ENCODE results near the gene GDPD4. TPM values are rescaled to one million over a fixed set of nuclear protein-coding genes. Genes with fewer than 3 reads are reported as not detected.

GDPD4 gene
- total and polyA plus RNA-seq, 10 of the 15 experiments (the other 5 are each of a cell fraction or from before 2014, with no cell fraction given), result 0.23 TPM; not detected in 9

GRCh38 chr11:77203901-77204753 is 97.4 kb downstream of the GDPD4 start:
- in situ Hi-C loops (cut with MboI), result no loop called here

More at GRCh38 chr11:77203901-77204753, 97.4 kb downstream of the GDPD4 start:
- H3K4me3 ChIP-seq, result no peak overlapping the region
- CTCF ChIA-PET, result interaction anchor here (0.6 kb wide), 1 partner anchor 790 kb away, joined by 4 read pairs; no protein-coding TSS in a partner anchor
- 33% methylated on average over 20 of the region's 20 CpGs for WGBS (ENCODE audit: insufficient coverage, insufficient replicate concordance, low lambda C conversion rate, missing lambda C conversion rate)
- DNase-seq (ENCODE audit: low read depth, low spot score), result no peak
- H3K9me3 ChIP-seq (replicated peaks; ENCODE audit: control insufficient read depth, insufficient read depth, low read length), result no peaks in the 10 kb centered on the region
- SMC1A ChIA-PET (ENCODE audit: uncharacterized antibody, unreplicated experiment), result interaction anchor here (0.5 to 0.8 kb wide), 2 partner anchors 17 to 113 kb away, joined by 3 read pairs; no protein-coding TSS in a partner anchor
- no peak for ATAC-seq
- RAD21 ChIA-PET (ENCODE audit: unreplicated experiment), result no interaction called here
- no peak overlapping the region for H2AFZ ChIP-seq (ENCODE audit: control insufficient read depth, low read depth, low read length)
- TF ChIP-seq, protein P1, sequence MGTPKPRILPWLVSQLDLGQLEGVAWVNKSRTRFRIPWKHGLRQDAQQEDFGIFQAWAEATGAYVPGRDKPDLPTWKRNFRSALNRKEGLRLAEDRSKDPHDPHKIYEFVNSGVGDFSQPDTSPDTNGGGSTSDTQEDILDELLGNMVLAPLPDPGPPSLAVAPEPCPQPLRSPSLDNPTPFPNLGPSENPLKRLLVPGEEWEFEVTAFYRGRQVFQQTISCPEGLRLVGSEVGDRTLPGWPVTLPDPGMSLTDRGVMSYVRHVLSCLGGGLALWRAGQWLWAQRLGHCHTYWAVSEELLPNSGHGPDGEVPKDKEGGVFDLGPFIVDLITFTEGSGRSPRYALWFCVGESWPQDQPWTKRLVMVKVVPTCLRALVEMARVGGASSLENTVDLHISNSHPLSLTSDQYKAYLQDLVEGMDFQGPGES (IDR thresholded peaks at IDR 0.05), result no peak
- TF ChIP-seq EZH2 (IDR thresholded peaks at IDR 0.05; ENCODE audit: borderline replicate concordance, control insufficient read depth, low read depth, low read length) (no peak), POU2F2 (IDR thresholded peaks at IDR 0.05; ENCODE audit: borderline replicate concordance, low read depth, low read length) (no peak), SRF (IDR thresholded peaks at IDR 0.05; ENCODE audit: low read depth in 2 of 2, low read length in 2 of 2) (no peak), PKNOX1 (IDR thresholded peaks at IDR 0.05) (no peak), POLR2A (IDR thresholded peaks at IDR 0.05; ENCODE audit: low read depth, low read length) (no peak)
- TF ChIP-seq, protein P2, sequence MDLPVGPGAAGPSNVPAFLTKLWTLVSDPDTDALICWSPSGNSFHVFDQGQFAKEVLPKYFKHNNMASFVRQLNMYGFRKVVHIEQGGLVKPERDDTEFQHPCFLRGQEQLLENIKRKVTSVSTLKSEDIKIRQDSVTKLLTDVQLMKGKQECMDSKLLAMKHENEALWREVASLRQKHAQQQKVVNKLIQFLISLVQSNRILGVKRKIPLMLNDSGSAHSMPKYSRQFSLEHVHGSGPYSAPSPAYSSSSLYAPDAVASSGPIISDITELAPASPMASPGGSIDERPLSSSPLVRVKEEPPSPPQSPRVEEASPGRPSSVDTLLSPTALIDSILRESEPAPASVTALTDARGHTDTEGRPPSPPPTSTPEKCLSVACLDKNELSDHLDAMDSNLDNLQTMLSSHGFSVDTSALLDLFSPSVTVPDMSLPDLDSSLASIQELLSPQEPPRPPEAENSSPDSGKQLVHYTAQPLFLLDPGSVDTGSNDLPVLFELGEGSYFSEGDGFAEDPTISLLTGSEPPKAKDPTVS (IDR thresholded peaks at IDR 0.05; ENCODE audit: low read depth, low read length), result no peak
- POLR2A ChIA-PET, result no interaction called here
- FAIRE-seq, result no peak
- no TSS peak for BruUV-seq (replicated peaks)
- H4K20me1 ChIP-seq (ENCODE audit: control insufficient read depth, insufficient read depth), result no peaks in the 10 kb centered on the region
- H3K36me3 ChIP-seq (ENCODE audit: control insufficient read depth in 2 of 2, insufficient read depth in 2 of 2, low read length in 1 of 2), result no peaks in the 10 kb centered on the region
- no peak overlapping the region for H3K27ac ChIP-seq (ENCODE audit: control insufficient read depth, insufficient read depth)
- intact Hi-C loops (cut with micrococcal nuclease; ENCODE audit: unreplicated experiment), result no loop called here
- H3K27me3 ChIP-seq (replicated peaks in 1 of 2; ENCODE audit: control insufficient read depth in 2 of 2, insufficient read depth in 2 of 2, low read length in 1 of 2), result no peaks in the 10 kb centered on the region; a peak in 1 of 4 replicates
- no peaks in the 10 kb centered on the region for H3K79me2 ChIP-seq (ENCODE audit: control insufficient read depth, insufficient read depth, low read length)
- no peak overlapping the region for H3K9ac ChIP-seq (ENCODE audit: control insufficient read depth, insufficient read depth, low read length)
- H3K4me1 ChIP-seq (ENCODE audit: control insufficient read depth, insufficient read depth, low read length), result no peaks in the 10 kb centered on the region
- H3K4me2 ChIP-seq (ENCODE audit: control insufficient read depth, insufficient read depth), result no peak overlapping the region

Measured in GM12878 (cell line).